AG20443 (cell line): ENCODE data around the gene QRFP.

ENCODE experiments used
- DNase-seq: peaks from one replicate; pipeline ENCODE4 v3.0.0; 2012; ENCODE audit warnings: low spot score, mixed read lengths

Gene QRFP

GRCh38 chr9:130904070-130905044 is 7.7 kb upstream of the QRFP start:
- no peak for DNase-seq

GRCh38 chr9:130903194-130904069 is 6.8 kb upstream of the QRFP start:
- DNase-seq, result no peak

GRCh38 chr9:130902204-130903185 is 5.9 kb upstream of the QRFP start:
- DNase-seq, result no peak

DNA sequence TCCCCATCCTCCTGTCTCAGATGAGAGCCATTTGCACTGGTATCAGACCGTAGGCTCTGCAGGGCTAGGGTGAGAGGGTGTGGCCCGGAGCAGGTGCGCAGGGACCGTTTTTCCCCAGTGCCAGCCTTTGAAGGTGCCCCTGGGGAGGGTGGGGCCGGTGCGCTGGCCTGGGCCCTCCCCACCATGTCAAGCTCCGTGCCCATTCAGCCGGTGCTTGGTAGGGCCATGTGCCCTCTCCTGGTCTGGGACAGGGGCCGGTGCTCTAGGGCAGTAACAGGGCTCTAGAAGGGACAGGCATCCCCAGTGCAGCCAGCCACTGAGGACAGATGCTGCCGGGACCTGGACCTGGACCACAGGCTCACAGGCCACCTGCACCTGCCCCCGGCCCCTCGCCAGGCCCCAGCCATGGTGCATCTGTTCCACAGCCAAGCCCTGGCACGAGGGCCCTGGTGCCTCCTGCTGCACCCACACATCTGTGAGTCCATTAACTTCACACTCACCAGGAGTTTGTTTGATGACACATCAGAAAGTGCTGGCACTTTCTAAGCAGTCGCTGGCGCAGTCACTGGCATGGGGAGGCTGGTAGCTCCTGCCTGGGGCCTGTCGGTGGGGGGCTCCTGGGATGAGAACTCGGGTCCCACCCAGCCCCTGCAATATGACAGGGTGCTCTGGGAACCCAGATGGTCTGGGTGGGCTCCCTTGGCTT is 5.0 kb upstream of the QRFP start:
- DNase-seq, result no peak

- DNase-seq, result no peak
Measured at GRCh38 chr9:130900701-130901497, 4.3 kb upstream of the QRFP start.

DNA sequence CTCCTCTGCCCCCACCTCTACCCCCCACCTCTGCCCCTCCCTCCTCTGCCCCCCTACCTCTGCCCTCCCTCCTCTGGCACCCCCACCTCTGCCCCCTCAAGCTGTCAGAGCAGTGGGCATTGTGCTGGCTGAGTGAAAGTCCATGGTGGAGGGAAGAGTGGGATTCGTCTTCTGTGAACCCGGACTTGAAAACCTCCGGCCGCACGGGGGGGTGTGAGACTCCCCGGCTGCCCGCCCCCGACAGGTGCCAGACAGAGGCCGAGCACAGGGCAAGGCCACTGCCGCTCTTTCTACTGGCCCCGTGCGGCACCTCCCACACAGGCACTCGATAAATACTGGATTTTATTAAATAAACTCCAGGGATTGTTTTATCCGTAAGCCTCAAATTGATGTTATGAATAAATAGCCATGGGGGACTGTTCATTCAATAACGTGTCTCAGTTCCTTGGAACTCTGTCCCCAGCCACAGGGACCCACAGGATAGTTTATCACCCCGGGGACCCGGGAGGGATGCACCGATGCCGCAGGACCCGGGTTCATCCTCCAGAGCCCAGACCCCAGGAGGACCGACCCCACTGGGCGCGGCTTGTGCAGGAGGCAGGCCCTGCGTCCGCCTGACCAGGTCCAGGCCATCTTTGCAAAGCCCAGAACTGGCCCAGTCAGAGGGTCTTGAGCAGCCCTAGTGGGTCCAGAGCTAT is 2.6 kb upstream of the QRFP start:
- DNase-seq, result no peak

DNA sequence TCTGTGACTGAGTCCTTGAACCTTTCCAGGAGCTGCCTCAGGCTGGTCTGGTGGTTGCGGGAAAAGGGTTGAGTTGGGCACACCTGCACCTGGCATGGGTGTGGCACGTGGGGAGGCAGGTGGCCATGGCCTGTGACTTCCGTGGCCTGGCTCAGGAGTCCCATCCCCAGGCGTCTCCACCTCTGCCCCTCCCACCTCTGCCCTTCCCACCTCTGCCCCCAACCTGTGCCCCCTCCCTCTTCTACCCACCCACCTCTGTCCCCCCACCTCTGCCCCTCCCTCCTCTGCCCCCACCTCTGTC is 1.9 kb upstream of the QRFP start:
- no peak for DNase-seq

- no peak for DNase-seq
Measured at GRCh38 chr9:130897848-130898551, 1.4 kb upstream of the QRFP start.

GRCh38 chr9:130897105-130897751 is 616 bp upstream of the QRFP start:
- DNase-seq, result no peak

DNA sequence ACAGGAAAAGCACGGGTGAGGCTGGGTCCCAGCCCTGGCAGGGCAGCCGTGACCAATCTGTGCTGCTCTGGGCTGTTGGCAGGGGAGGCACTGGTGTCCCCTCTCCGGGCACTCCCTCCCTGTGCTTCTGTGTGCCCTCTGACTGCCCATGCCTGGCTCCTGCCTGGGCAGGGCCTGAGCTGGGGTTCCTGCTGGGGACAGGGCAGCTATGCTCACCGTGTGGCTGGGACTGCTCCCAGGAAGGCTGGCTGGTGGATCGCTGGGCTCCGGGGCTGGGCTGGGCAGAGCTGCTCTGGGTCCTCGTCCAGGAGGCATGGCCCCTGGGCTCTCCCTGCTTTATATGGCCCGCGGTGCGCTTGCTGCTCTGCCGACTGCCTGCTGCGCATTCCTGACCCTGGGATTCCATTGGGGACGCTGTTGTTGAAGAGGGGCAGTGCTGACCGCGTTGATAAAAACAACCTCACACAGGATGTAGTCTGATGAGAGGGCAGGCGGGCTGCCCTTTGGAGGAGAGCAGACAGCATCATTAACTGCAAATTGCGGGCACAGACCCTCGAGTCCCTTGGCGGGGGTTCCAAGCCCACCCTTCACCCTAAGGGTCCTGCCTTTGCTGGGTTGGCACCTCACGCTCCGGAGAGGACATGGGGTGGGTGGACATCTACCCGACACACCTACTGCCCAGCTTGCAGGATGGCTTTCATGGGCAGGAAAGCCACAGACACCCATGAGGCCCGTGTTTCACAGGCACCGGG is 955 bp downstream of the QRFP start:
- no peak for DNase-seq

DNA sequence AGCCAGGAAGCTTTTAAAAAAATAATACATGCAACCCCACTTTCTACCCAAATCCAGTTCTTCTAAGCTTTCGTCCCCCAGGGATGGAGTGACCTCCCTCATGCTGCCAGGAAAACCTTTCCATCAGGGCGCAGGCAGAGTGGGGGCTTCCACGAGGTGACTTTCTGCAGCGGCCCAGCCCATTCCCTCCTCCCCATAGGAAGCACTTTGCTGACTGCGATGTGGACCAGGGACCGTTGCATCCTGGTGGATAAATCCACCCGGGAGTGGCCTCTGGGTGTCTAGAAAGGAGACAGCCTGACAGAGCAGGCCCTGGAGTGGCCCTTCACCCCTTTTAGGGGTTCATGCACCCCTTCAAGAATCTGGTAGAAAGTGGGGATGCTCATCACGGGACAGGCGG is 1.6 kb downstream of the QRFP start:
- DNase-seq, result no peak

DNA sequence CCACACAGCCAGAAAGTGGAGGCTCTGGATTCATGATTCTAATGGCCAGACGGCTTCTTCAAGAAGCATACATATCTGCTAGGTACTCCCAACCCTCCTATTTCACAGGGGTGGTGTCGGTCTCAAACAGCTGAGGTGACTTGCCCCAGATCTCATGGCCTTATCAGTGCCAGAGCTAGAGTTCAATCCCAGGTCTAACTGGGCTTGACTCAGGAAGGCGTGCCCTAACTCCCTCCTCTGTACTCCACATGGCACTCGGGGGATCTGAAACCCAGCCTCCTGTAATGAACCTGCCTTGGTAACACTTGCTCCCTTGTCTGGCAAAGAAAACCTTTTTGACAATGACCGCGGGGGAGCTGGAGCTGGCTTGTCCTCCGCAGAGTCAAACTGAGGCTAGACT is 2.1 kb downstream of the QRFP start:
- no peak for DNase-seq

GRCh38 chr9:130893341-130894101 is 3.1 kb downstream of the QRFP start:
- DNase-seq, result no peak

- DNase-seq, result no peak
Measured at GRCh38 chr9:130892477-130893304, 3.9 kb downstream of the QRFP start.

- no peak for DNase-seq
Measured at GRCh38 chr9:130891688-130892476, 4.7 kb downstream of the QRFP start.
